ENCODE data around the gene CLSTN3. TPM values are rescaled to one million over a fixed set of nuclear protein-coding genes. Genes with fewer than 3 reads are reported as not detected.
A peak's percentile ranks its signal among the peaks of the same experiment; 100 is the strongest.

CLSTN3 gene
- total and polyA plus RNA-seq, 2 of the 13 experiments (the other 11 are each of a cell fraction or from before 2014, with no cell fraction given), result 26.2 to 94.1 TPM

- no peak for TF ChIP-seq KIAA2018 (CRISPR knock-in tag; IDR thresholded peaks at IDR 0.05; ENCODE audit: borderline replicate concordance)
- no peak for TF ChIP-seq BCLAF1 (IDR thresholded peaks at IDR 0.05)
- no peak for TF ChIP-seq NFE2L1 (CRISPR knock-in tag; IDR thresholded peaks at IDR 0.05; ENCODE audit: borderline replicate concordance)
- peak; percentile 21; the same call in 1 of the 2 replicates for TF ChIP-seq FOXK1 (CRISPR knock-in tag; IDR thresholded peaks at IDR 0.05; ENCODE audit: borderline replicate concordance, low read depth)
- TF ChIP-seq FUBP1 (CRISPR knock-in tag; IDR thresholded peaks at IDR 0.05; ENCODE audit: borderline replicate concordance), result no peak
- TF ChIP-seq ZNF431 (CRISPR knock-in tag; IDR thresholded peaks at IDR 0.05; ENCODE audit: borderline replicate concordance, low read depth), result no peak
- no peak for TF ChIP-seq NBN (conservative IDR thresholded peaks at IDR 0.05)
- peak; percentile 26; the same call in 1 of the 2 replicates for TF ChIP-seq ZNF788 (CRISPR knock-in tag; IDR thresholded peaks at IDR 0.05; ENCODE audit: borderline replicate concordance)
- peak; percentile 27; the same call in 1 of the 2 replicates for TF ChIP-seq SIX4 (CRISPR knock-in tag; IDR thresholded peaks at IDR 0.05)
- TF ChIP-seq LBX2 (CRISPR knock-in tag; IDR thresholded peaks at IDR 0.05; ENCODE audit: borderline replicate concordance), result no peak
- no peak for TF ChIP-seq KMT2A (CRISPR knock-in tag; IDR thresholded peaks at IDR 0.05)
- peak; percentile 71 for TF ChIP-seq PPARG (CRISPR knock-in tag; conservative IDR thresholded peaks at IDR 0.05)
- TF ChIP-seq ZNF335 (CRISPR knock-in tag; IDR thresholded peaks at IDR 0.05), result 0 out of 2 replicates have a peak, but pooled peaks have one; percentile 18
- TF ChIP-seq ZNF768 (CRISPR knock-in tag; IDR thresholded peaks at IDR 0.05), result no peak
Observed at GRCh38 chr12:7108796-7109571, 21.2 kb upstream of the CLSTN3 start, which contains the start of gene C1RL (continued).

Data from HepG2 (cell line).